SK-N-SH treated with all-trans-retinoic acid at 6 μM for 48 hours (cell line): Measurements from ENCODE around the gene ACACB.

Source experiments
- ATAC-seq: fragments of 200-7000 bp; cut with Tn5 transposase; 3 replicates; pipeline ENCODE4 v1.9.1; 2020; ENCODE audit warnings: mild to moderate bottlenecking, moderate library complexity
- ARNTL ChIP-seq: fragments of 450-650 bp; formaldehyde crosslinking; IDR thresholded peaks from 2 replicates; pipeline ENCODE4 v1.5.0; 2020; ENCODE audit warnings: low read depth, mild to moderate bottlenecking, moderate library complexity, borderline replicate concordance
- BACH2 ChIP-seq: fragments of 250-450 bp; sonication (Bioruptor Pico); IDR thresholded peaks from 2 replicates; pipeline ENCODE4 v1.9.0; 2021; ENCODE audit warnings: mild to moderate bottlenecking, borderline replicate concordance
- CREB5 ChIP-seq: fragments of 250-450 bp; sonication (Bioruptor Pico); IDR thresholded peaks from 2 replicates; pipeline ENCODE4 v1.5.1; 2020; ENCODE audit warnings: low read depth, mild to moderate bottlenecking, moderate library complexity
- CSDC2 ChIP-seq: fragments of 250-450 bp; sonication (Bioruptor Pico); IDR thresholded peaks from 2 replicates; pipeline ENCODE4 v1.5.0; 2020; ENCODE audit warnings: mild to moderate bottlenecking, moderate library complexity
- CSRNP3 ChIP-seq: fragments of 250-450 bp; sonication (Bioruptor Pico); IDR thresholded peaks from 2 replicates; pipeline ENCODE4 v1.5.1; 2021; ENCODE audit warnings: mild to moderate bottlenecking, moderate library complexity
- ESRRG ChIP-seq: fragments of 250-450 bp; sonication (Bioruptor Pico); IDR thresholded peaks from 2 replicates; pipeline ENCODE4 v1.6.1; 2021; ENCODE audit warnings: mild to moderate bottlenecking
- ISL1 ChIP-seq: fragments of 250-450 bp; sonication (Bioruptor Pico); IDR thresholded peaks from 2 replicates; pipeline ENCODE4 v2.1.2; 2022; ENCODE audit warnings: mild to moderate bottlenecking, moderate library complexity
- OSR1 ChIP-seq: fragments of 250-450 bp; sonication (Bioruptor Pico); IDR thresholded peaks from 2 replicates; pipeline ENCODE4 v1.8.0; 2022; ENCODE audit warnings: moderate library complexity, mild to moderate bottlenecking, inconsistent platforms
- POU6F1 ChIP-seq: fragments of 250-450 bp; sonication (Bioruptor Pico); IDR thresholded peaks from 2 replicates; pipeline ENCODE4 v1.8.0; 2021; ENCODE audit warnings: low read depth, mild to moderate bottlenecking, moderate library complexity, borderline replicate concordance
- PPARA ChIP-seq: fragments of 250-450 bp; sonication (Bioruptor Pico); IDR thresholded peaks from 2 replicates; pipeline ENCODE4 v1.5.0; 2020; ENCODE audit warnings: mild to moderate bottlenecking, borderline replicate concordance
- RARB ChIP-seq: fragments of 250-450 bp; sonication (Bioruptor Pico); IDR thresholded peaks from 2 replicates; pipeline ENCODE4 v1.8.0; 2021; ENCODE audit warnings: mild to moderate bottlenecking, moderate library complexity
- SNAI2 ChIP-seq: fragments of 250-450 bp; sonication (Bioruptor Pico); IDR thresholded peaks from 2 replicates; pipeline ENCODE4 v1.5.0; 2020; ENCODE audit warnings: mild to moderate bottlenecking, moderate library complexity
- TCF4 ChIP-seq: fragments of 250-450 bp; sonication (Bioruptor Pico); IDR thresholded peaks from 2 replicates; pipeline ENCODE4 v1.8.0; 2021; ENCODE audit warnings: mild to moderate bottlenecking, moderate library complexity, borderline replicate concordance
- TOX ChIP-seq: fragments of 250-450 bp; sonication (Bioruptor Pico); IDR thresholded peaks from 2 replicates; pipeline ENCODE4 v1.8.0; 2021; ENCODE audit warnings: mild to moderate bottlenecking, moderate library complexity, borderline replicate concordance
- TSHZ2 ChIP-seq: fragments of 250-450 bp; sonication (Bioruptor Pico); IDR thresholded peaks from 2 replicates; pipeline ENCODE4 v1.5.0; 2020; ENCODE audit warnings: mild to moderate bottlenecking, moderate library complexity
- ZC3H10 ChIP-seq: fragments of 250-450 bp; sonication (Bioruptor Pico); IDR thresholded peaks from 2 replicates; pipeline ENCODE4 v1.5.1; 2021; ENCODE audit warnings: mild to moderate bottlenecking, moderate library complexity
- ZFP3 ChIP-seq: fragments of 250-450 bp; sonication (Bioruptor Pico); IDR thresholded peaks from 2 replicates; pipeline ENCODE4 v1.5.0; 2020; ENCODE audit warnings: mild to moderate bottlenecking, moderate library complexity
- ZFP30 ChIP-seq: fragments of 450-650 bp; formaldehyde crosslinking; IDR thresholded peaks from 2 replicates; pipeline ENCODE4 v1.5.0; 2022; ENCODE audit warnings: mild to moderate bottlenecking, moderate library complexity
- ZNF565 ChIP-seq: fragments of 450-650 bp; formaldehyde crosslinking; conservative IDR thresholded peaks from 2 replicates; pipeline ENCODE4 v1.5.0; 2020; ENCODE audit warnings: low read depth, mild to moderate bottlenecking, moderate library complexity
- ZNF70 ChIP-seq: fragments of 450-650 bp; formaldehyde crosslinking; IDR thresholded peaks from 2 replicates; pipeline ENCODE4 v1.5.0; 2020; ENCODE audit warnings: mild to moderate bottlenecking, moderate library complexity
- ZNF8 ChIP-seq: fragments of 450-650 bp; formaldehyde crosslinking; IDR thresholded peaks from 2 replicates; pipeline ENCODE4 v1.5.0; 2020; ENCODE audit warnings: mild to moderate bottlenecking, moderate library complexity

Gene ACACB

GRCh38 chr12:109087250-109087649 is 29.1 kb upstream of the ACACB start (continued):
- TF ChIP-seq TSHZ2 (no peak), ZFP30 (CRISPR knock-in tag) (no peak), ZNF70 (CRISPR knock-in tag) (no peak), RARB (no peak), TCF4 (no peak), ISL1 (CRISPR knock-in tag) (no peak)

GRCh38 chr12:109088818-109089217 is 27.6 kb upstream of the ACACB start:
- ATAC-seq = no peak
- TF ChIP-seq TSHZ2 (no peak), CSRNP3 (CRISPR knock-in tag) (no peak), ZNF565 (CRISPR knock-in tag) (no peak), ZFP3 (CRISPR knock-in tag) (no peak), ARNTL (CRISPR knock-in tag) (no peak), TOX (CRISPR knock-in tag) (no peak), BACH2 (CRISPR knock-in tag) (no peak), ZFP30 (CRISPR knock-in tag) (no peak), RARB (no peak), POU6F1 (no peak), ZC3H10 (CRISPR knock-in tag) (no peak), ZNF8 (CRISPR knock-in tag) (no peak), ESRRG (CRISPR knock-in tag) (no peak), TCF4 (no peak)

- no peak for ATAC-seq
- TF ChIP-seq SNAI2 (CRISPR knock-in tag) (no peak), ZC3H10 (CRISPR knock-in tag) (no peak), CSDC2 (CRISPR knock-in tag) (no peak), CREB5 (CRISPR knock-in tag) (no peak), OSR1 (CRISPR knock-in tag) (no peak), TOX (CRISPR knock-in tag) (no peak), ZNF565 (CRISPR knock-in tag) (no peak), ZNF8 (CRISPR knock-in tag) (no peak), ZFP3 (CRISPR knock-in tag) (no peak), RARB (no peak), POU6F1 (no peak), ISL1 (CRISPR knock-in tag) (no peak), ARNTL (CRISPR knock-in tag) (no peak), PPARA (CRISPR knock-in tag) (no peak), TSHZ2 (no peak)
Observed at GRCh38 chr12:109089683-109090082, 26.7 kb upstream of the ACACB start.
